ENCODE measurements around the gene CACNG7. TPM values are rescaled to one million over a fixed set of nuclear protein-coding genes. Genes with fewer than 3 reads are reported as not detected.

Gene CACNG7
- total and polyA plus RNA-seq, 4 donors: not detected

- Histone ChIP-seq H3K4me3 (ENCODE audit: low read depth in 1 of 3, low read length in 3 of 3) (no peak overlapping the region), H3K9ac (ENCODE audit: low read depth in 1 of 2, low read length in 2 of 2) (no peak overlapping the region), H3K27me3 (ENCODE audit: control insufficient read depth in 4 of 4, insufficient read depth in 4 of 4, low read length in 3 of 4) (peaks cover 4 to 15% (median 9%) of the 10 kb centered on the region in 4 donors), H3K4me1 (ENCODE audit: control insufficient read depth in 4 of 4, insufficient read depth in 4 of 4, low read length in 3 of 4) (peaks cover 0 to 6% (median 2%) of the 10 kb centered on the region in 4 donors), H3K9me3 (ENCODE audit: control insufficient read depth in 4 of 4, low read length in 3 of 4) (peaks cover 0 to 3% (median 1%) of the 10 kb centered on the region in 4 donors), H3K27ac (ENCODE audit: low read depth in 1 of 2, low read length in 2 of 2) (no peak overlapping the region), H3K36me3 (ENCODE audit: control insufficient read depth in 4 of 4, insufficient read depth in 3 of 4, low read depth in 1 of 4, low read length in 3 of 4) (no peaks in the 10 kb centered on the region)
- no peak for DNase-seq (ENCODE audit: low spot score)
- TF ChIP-seq HNF4G (IDR thresholded peaks at IDR 0.05) (no peak), EGR1 (IDR thresholded peaks at IDR 0.05; ENCODE audit: low read depth in 2 of 2) (no peak), GABPA (IDR thresholded peaks at IDR 0.05 in 1 of 2, conservative IDR thresholded peaks at IDR 0.05 in 1 of 2) (no peak), CTCF (IDR thresholded peaks at IDR 0.05; ENCODE audit: low read depth, low read length, missing input control) (no peak), ATF3 (IDR thresholded peaks at IDR 0.05) (no peak), SP1 (IDR thresholded peaks at IDR 0.05) (no peak), TAF1 (conservative IDR thresholded peaks at IDR 0.05) (no peak), JUND (IDR thresholded peaks at IDR 0.05) (no peak), RAD21 (IDR thresholded peaks at IDR 0.05) (no peak), YY1 (IDR thresholded peaks at IDR 0.05) (no peak), FOXA1 (IDR thresholded peaks at IDR 0.05) (no peak), FOXA2 (IDR thresholded peaks at IDR 0.05) (no peak), MAX (IDR thresholded peaks at IDR 0.05) (no peak), ZBTB33 (IDR thresholded peaks at IDR 0.05) (no peak), RXRA (IDR thresholded peaks at IDR 0.05) (no peak), HNF4A (conservative IDR thresholded peaks at IDR 0.05) (no peak)
- 84% methylated on average over 24 of the region's 24 CpGs for WGBS
Measured at GRCh38 chr19:53983457-53984289, 74.6 kb downstream of the CACNG7 start.

GRCh38 chr19:53985863-53986262 lies 76.8 kb downstream of the CACNG7 start:
- Histone ChIP-seq H3K9ac (ENCODE audit: low read depth in 1 of 2, low read length in 2 of 2) (no peak overlapping the region), H3K9me3 (ENCODE audit: control insufficient read depth in 4 of 4, low read length in 3 of 4) (peaks cover 0 to 3% (median 1%) of the 10 kb centered on the region in 4 donors), H3K27me3 (ENCODE audit: control insufficient read depth in 4 of 4, insufficient read depth in 4 of 4, low read length in 3 of 4) (peaks cover 4 to 9% (median 8%) of the 10 kb centered on the region in 4 donors), H3K4me1 (ENCODE audit: control insufficient read depth in 4 of 4, insufficient read depth in 4 of 4, low read length in 3 of 4) (peaks cover 0 to 5% (median 0%) of the 10 kb centered on the region in 4 donors), H3K36me3 (ENCODE audit: control insufficient read depth in 4 of 4, insufficient read depth in 3 of 4, low read depth in 1 of 4, low read length in 3 of 4) (no peaks in the 10 kb centered on the region), H3K4me3 (ENCODE audit: low read depth in 1 of 3, low read length in 3 of 3) (no peak overlapping the region), H3K27ac (ENCODE audit: low read depth in 1 of 2, low read length in 2 of 2) (no peak overlapping the region)
- 68% methylated on average over 6 of the region's 6 CpGs for WGBS
- DNase-seq (ENCODE audit: low spot score): no peak
- no peak for TF ChIP-seq SP1 (IDR thresholded peaks at IDR 0.05)
- TF ChIP-seq FOXA1 (IDR thresholded peaks at IDR 0.05): no peak
- no peak for TF ChIP-seq TAF1 (conservative IDR thresholded peaks at IDR 0.05)
- no peak for TF ChIP-seq JUND (IDR thresholded peaks at IDR 0.05)
- no peak for TF ChIP-seq CTCF (IDR thresholded peaks at IDR 0.05; ENCODE audit: low read depth, low read length, missing input control)
- TF ChIP-seq NR2F2 (IDR thresholded peaks at IDR 0.05): no peak
- TF ChIP-seq EGR1 (IDR thresholded peaks at IDR 0.05; ENCODE audit: low read depth in 2 of 2): no peak
- no peak for TF ChIP-seq HNF4G (IDR thresholded peaks at IDR 0.05)
- no peak for TF ChIP-seq REST (IDR thresholded peaks at IDR 0.05)
- TF ChIP-seq RAD21 (IDR thresholded peaks at IDR 0.05): no peak
- no peak for TF ChIP-seq MAX (IDR thresholded peaks at IDR 0.05)
- TF ChIP-seq RXRA (IDR thresholded peaks at IDR 0.05): no peak
- no peak for TF ChIP-seq HNF4A (conservative IDR thresholded peaks at IDR 0.05)
- no peak for TF ChIP-seq GABPA (IDR thresholded peaks at IDR 0.05 in 1 of 2, conservative IDR thresholded peaks at IDR 0.05 in 1 of 2)
- no peak for TF ChIP-seq YY1 (IDR thresholded peaks at IDR 0.05)
- no peak for TF ChIP-seq FOXA2 (IDR thresholded peaks at IDR 0.05)
